Measurements from ENCODE around the gene FOXL3.

FOXL3 gene

GRCh38 chr7:244974-245373, 45.0 kb upstream of the FOXL3 start:
- no peak for TF ChIP-seq EZH2phosphoT487 (IDR thresholded peaks at IDR 0.05; ENCODE audit: low read depth)
- no peak for TF ChIP-seq CTCF (IDR thresholded peaks at IDR 0.05; ENCODE audit: low read depth, low read length)
- H3K4me2 ChIP-seq (ENCODE audit: low read length): no peak overlapping the region
- H4K20me1 ChIP-seq (ENCODE audit: insufficient read depth, low read length): no peaks in the 10 kb centered on the region
- no peak overlapping the region for H2AFZ ChIP-seq (ENCODE audit: low read depth, low read length)
- H3K79me2 ChIP-seq (ENCODE audit: low read length): no peaks in the 10 kb centered on the region
- H3K4me3 ChIP-seq (ENCODE audit: low read length): no peak overlapping the region
- no peak overlapping the region for H3K9ac ChIP-seq (ENCODE audit: low read length)
- H3K27me3 ChIP-seq (ENCODE audit: low read depth, low read length): no peaks in the 10 kb centered on the region
- H3K9me3 ChIP-seq (ENCODE audit: insufficient read depth, low read length): no peaks in the 10 kb centered on the region
- H3K27ac ChIP-seq (ENCODE audit: low read length): no peak overlapping the region
- H3K36me3 ChIP-seq (replicated peaks; ENCODE audit: low read depth, low read length): no peaks in the 10 kb centered on the region
- no peaks in the 10 kb centered on the region for H3K4me1 ChIP-seq (ENCODE audit: low read length)

- Histone ChIP-seq H3K36me3 (replicated peaks; ENCODE audit: low read depth, low read length) (no peaks in the 10 kb centered on the region), H3K4me2 (ENCODE audit: low read length) (no peak overlapping the region), H3K4me1 (ENCODE audit: low read length) (no peaks in the 10 kb centered on the region), H2AFZ (ENCODE audit: low read depth, low read length) (no peak overlapping the region), H3K9ac (ENCODE audit: low read length) (no peak overlapping the region), H3K79me2 (ENCODE audit: low read length) (no peaks in the 10 kb centered on the region), H4K20me1 (ENCODE audit: insufficient read depth, low read length) (no peaks in the 10 kb centered on the region), H3K27me3 (ENCODE audit: low read depth, low read length) (no peaks in the 10 kb centered on the region), H3K27ac (ENCODE audit: low read length) (no peak overlapping the region), H3K4me3 (ENCODE audit: low read length) (no peak overlapping the region), H3K9me3 (ENCODE audit: insufficient read depth, low read length) (no peaks in the 10 kb centered on the region)
- TF ChIP-seq CTCF (IDR thresholded peaks at IDR 0.05; ENCODE audit: low read depth, low read length) (no peak), EZH2phosphoT487 (IDR thresholded peaks at IDR 0.05; ENCODE audit: low read depth) (no peak)
Measured at GRCh38 chr7:245574-246295, 44.2 kb upstream of the FOXL3 start.

DNA sequence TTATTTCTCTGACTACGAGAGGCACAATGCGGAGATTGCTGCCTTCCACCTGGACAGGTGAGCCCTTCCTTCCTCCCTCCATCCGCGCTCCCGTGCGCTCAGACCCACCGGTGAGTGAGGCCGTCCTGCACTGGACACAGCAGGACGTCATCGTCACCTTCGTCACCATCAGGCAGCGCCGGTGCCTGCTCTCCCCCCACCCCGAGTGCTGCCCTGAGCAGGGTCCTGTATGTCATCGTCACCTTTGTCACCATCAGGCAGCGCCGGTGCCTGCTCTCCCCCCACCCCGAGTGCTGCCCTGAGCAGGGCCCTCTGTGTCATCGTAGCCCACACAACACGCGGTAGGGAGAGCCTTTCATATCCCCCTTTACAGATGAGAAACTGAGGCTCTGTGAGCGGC, 43.5 kb upstream of the FOXL3 start:
- Histone ChIP-seq H2AFZ (ENCODE audit: low read depth, low read length) (no peak overlapping the region), H3K4me1 (ENCODE audit: low read length) (no peaks in the 10 kb centered on the region), H3K27me3 (ENCODE audit: low read depth, low read length) (no peaks in the 10 kb centered on the region), H3K27ac (ENCODE audit: low read length) (no peak overlapping the region), H3K79me2 (ENCODE audit: low read length) (no peaks in the 10 kb centered on the region), H3K4me3 (ENCODE audit: low read length) (no peak overlapping the region), H3K36me3 (replicated peaks; ENCODE audit: low read depth, low read length) (no peaks in the 10 kb centered on the region), H3K9ac (ENCODE audit: low read length) (no peak overlapping the region), H4K20me1 (ENCODE audit: insufficient read depth, low read length) (no peaks in the 10 kb centered on the region), H3K4me2 (ENCODE audit: low read length) (no peak overlapping the region), H3K9me3 (ENCODE audit: insufficient read depth, low read length) (no peaks in the 10 kb centered on the region)
- no peak for TF ChIP-seq EZH2phosphoT487 (IDR thresholded peaks at IDR 0.05; ENCODE audit: low read depth)
- TF ChIP-seq CTCF (IDR thresholded peaks at IDR 0.05; ENCODE audit: low read depth, low read length): no peak

DNA sequence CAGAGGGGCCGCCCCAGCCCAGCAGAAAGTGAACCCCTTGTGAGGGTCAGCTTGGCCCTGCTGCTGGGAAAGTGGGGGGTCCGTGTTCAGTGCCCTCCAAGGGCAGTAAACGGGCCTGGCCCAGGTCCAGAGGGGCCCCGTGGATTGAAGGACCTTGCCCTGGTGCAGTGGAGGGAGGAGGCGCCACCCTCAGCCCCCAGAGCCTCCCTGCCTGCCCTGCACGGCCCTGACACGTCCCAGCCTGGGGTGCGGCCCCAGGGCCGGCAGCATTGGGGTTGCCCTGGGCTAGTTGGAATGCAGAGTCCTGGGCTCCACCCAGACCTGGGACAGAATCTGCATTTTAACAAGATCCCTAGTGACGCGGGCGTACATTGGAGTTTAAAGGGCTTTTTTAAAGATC, 42.8 kb upstream of the FOXL3 start:
- Histone ChIP-seq H3K36me3 (replicated peaks; ENCODE audit: low read depth, low read length) (no peaks in the 10 kb centered on the region), H3K79me2 (ENCODE audit: low read length) (no peaks in the 10 kb centered on the region), H3K4me2 (ENCODE audit: low read length) (no peak overlapping the region), H2AFZ (ENCODE audit: low read depth, low read length) (no peak overlapping the region), H3K27ac (ENCODE audit: low read length) (no peak overlapping the region), H3K4me3 (ENCODE audit: low read length) (no peak overlapping the region), H3K9ac (ENCODE audit: low read length) (no peak overlapping the region), H4K20me1 (ENCODE audit: insufficient read depth, low read length) (no peaks in the 10 kb centered on the region), H3K27me3 (ENCODE audit: low read depth, low read length) (no peaks in the 10 kb centered on the region), H3K9me3 (ENCODE audit: insufficient read depth, low read length) (no peaks in the 10 kb centered on the region), H3K4me1 (ENCODE audit: low read length) (no peaks in the 10 kb centered on the region)
- TF ChIP-seq EZH2phosphoT487 (IDR thresholded peaks at IDR 0.05; ENCODE audit: low read depth) (no peak), CTCF (IDR thresholded peaks at IDR 0.05; ENCODE audit: low read depth, low read length) (no peak)
